ENCODE results near the gene CLDN19. TPM values are rescaled to one million over a fixed set of nuclear protein-coding genes. Genes with fewer than 3 reads are reported as not detected.

CLDN19 gene
- total RNA-seq, 1 donor from 2014 or later, result not detected

DNA sequence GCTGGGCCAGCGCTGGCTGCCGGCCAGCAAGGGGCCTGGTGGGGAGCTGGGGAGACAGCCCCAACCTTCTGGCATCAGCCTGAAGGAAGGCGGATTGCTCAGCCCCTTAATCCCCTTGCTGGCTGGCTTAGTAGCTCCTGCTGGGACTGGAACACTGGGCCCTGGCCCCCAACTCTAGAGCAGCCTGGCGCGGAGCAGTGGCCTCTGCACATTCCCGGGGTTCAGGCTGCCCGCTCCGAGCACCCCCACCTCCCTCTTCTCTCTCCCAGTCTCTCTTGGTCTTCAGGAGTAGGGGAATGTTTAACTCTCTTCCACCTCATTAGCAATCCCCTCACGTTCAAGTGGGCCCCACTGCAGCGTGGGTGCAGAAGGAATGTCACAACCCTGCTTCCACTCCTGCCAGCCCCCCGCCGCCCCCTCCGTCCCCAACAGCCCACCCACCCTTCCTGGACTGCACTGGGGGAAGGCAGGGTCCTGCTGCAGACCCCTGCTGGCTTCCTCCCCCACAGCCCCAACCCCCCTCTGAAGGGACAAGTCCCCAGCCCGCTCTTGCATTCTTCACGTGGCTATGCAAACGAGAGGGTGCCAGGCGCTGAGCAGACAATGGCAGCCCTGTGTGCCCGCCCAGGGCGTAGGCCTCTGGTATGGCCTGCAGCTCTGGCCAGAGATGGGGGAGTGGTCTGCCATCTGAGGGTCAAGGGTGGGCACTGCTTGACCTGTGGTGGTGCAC, 980 bp upstream of the CLDN19 start:
- Mint-ChIP-seq H3K36me3 (ENCODE audit: low read depth) (peaks cover 4% of the 10 kb centered on the region), H3K27ac (no peak overlapping the region), H3K9me3 (no peaks in the 10 kb centered on the region), H3K27me3 (no peaks in the 10 kb centered on the region), H3K4me3 (no peak overlapping the region), H3K4me1 (peaks cover 7% of the 10 kb centered on the region)
- no peak for DNase-seq
- intact Hi-C loops (cut with micrococcal nuclease), result no loop called here

DNA sequence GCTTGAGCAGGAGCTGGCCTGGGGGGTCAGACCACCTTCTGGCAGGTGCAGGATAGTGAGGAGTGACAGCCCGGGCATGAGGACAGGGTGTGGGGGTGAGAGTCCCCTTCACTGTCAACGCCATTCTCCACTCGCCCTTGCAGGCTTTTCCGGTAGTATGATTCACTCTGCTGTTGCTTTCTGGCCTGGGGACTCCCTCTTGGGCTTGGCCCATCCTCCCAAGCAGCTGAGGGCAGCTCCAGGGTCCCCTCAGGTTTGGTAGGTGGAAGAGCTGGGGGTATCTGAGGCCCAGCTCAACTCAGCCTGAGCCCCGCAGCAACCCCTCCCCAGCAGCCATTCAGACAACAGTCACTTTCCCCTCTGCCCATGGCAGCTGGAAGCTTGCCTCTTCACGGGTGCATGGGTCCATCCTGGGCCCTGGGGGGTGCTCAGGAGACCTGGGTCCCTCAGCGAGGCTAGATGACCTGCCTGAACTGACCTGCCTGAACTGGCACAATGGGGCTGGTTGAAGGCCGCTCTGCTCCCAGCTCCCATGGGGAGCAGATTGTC, 1.3 kb downstream of the CLDN19 start:
- H3K4me3 Mint-ChIP-seq, result no peak overlapping the region
- H3K36me3 Mint-ChIP-seq (ENCODE audit: low read depth), result no peaks in the 10 kb centered on the region
- peaks cover 7% of the 10 kb centered on the region for H3K4me1 Mint-ChIP-seq
- intact Hi-C loops (cut with micrococcal nuclease), result no loop called here
- DNase-seq, result no peak
- no peaks in the 10 kb centered on the region for H3K27me3 Mint-ChIP-seq
- no peaks in the 10 kb centered on the region for H3K9me3 Mint-ChIP-seq
- no peak overlapping the region for H3K27ac Mint-ChIP-seq

DNA sequence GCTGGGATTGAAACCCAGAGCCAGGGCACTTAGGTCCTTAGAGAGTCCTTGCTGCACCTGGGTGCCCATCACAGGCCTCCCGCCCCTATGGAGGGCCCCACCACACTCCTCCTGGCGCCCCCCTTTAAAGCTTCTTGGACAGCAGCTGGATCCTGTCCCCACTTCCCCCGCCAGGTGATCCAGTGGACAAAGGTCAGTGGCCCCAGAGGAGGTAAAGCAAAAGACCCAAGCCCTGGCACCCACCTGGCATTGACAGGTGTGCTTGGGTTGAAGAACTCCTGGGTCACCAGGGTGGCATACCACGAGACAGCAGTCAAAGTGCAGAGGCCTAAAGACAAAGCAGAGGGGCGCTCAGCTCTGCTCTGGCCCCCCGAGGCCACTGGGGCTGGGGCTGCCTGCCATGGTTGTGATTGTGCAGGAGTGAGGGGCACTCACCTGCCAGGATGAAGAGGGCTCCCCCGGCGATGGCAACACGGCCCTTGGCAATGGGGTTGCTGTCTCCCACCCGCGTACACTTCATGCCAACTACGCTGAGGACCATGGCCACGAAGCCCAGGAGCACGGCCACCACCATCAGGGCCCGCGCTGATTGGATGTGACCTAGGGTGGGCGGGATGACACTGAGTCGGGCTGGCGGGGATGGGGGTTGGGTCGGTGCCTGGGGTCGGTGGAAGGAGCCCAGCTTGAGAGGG, 1.9 kb downstream of the CLDN19 start:
- peaks cover 7% of the 10 kb centered on the region for H3K4me1 Mint-ChIP-seq
- H3K36me3 Mint-ChIP-seq (ENCODE audit: low read depth), result no peaks in the 10 kb centered on the region
- no peaks in the 10 kb centered on the region for H3K9me3 Mint-ChIP-seq
- intact Hi-C loops (cut with micrococcal nuclease), result no loop called here
- DNase-seq, result no peak
- no peak overlapping the region for H3K4me3 Mint-ChIP-seq
- H3K27ac Mint-ChIP-seq, result no peak overlapping the region
- no peaks in the 10 kb centered on the region for H3K27me3 Mint-ChIP-seq

DNA sequence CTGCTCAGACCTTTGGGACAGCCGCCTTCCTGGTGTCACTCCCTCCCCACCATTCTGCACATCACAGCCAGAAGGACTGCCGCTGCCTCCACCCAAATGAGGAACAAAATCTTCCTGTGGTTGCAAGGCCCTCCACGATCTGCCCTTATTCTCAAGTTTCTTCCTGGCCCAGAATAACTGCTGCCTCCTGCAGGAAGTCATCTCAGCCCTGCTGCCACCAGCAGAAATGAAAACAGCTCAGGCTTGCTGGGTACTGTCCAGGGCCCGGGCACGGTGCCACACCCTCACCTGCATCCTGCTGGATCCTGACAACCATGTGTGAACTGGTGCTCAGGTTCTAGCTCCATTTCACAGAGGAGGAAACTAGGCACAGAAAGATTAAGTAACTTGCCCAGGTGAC, 2.8 kb downstream of the CLDN19 start:
- Mint-ChIP-seq H3K27ac (no peak overlapping the region), H3K9me3 (no peaks in the 10 kb centered on the region), H3K36me3 (ENCODE audit: low read depth) (no peaks in the 10 kb centered on the region), H3K4me3 (no peak overlapping the region), H3K4me1 (peaks cover 7% of the 10 kb centered on the region), H3K27me3 (no peaks in the 10 kb centered on the region)
- intact Hi-C loops (cut with micrococcal nuclease), result no loop called here
- peak; percentile 72 for DNase-seq

DNA sequence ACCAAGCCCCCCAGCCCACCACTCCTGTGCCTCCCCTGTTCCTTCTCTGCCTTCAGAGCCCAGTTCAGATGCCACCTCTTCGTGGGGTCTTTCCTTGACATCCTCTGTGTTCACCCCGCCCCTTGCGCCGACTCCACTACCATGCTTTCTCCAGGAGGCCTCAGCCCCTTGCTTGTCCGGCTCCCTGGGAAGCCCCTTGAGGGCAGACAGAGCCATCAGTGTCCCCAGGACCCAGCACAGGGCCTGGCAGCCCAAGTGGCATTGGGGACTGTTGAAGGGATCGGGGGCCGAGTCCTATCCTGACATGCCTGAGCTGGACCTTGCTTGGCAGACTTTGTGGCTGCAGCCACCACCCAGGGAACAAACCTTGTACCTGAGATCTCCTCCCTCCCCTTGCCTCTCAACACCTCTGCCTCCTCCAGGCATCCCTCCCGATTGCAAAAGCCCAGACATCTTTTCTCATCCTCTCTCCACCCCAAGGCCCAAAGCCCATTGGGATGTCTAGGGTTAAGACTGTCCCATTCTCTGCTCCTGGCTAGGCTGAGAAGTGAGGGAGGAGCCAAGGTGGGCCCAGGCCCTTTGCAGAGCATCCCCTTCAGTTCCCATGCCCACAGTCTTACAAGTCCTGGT, 3.4 kb downstream of the CLDN19 start:
- Mint-ChIP-seq H3K9me3 (no peaks in the 10 kb centered on the region), H3K4me1 (peaks cover 7% of the 10 kb centered on the region), H3K27me3 (no peaks in the 10 kb centered on the region), H3K36me3 (ENCODE audit: low read depth) (no peaks in the 10 kb centered on the region), H3K27ac (no peak overlapping the region), H3K4me3 (no peak overlapping the region)
- intact Hi-C loops (cut with micrococcal nuclease), result no loop called here
- DNase-seq, result no peak

DNA sequence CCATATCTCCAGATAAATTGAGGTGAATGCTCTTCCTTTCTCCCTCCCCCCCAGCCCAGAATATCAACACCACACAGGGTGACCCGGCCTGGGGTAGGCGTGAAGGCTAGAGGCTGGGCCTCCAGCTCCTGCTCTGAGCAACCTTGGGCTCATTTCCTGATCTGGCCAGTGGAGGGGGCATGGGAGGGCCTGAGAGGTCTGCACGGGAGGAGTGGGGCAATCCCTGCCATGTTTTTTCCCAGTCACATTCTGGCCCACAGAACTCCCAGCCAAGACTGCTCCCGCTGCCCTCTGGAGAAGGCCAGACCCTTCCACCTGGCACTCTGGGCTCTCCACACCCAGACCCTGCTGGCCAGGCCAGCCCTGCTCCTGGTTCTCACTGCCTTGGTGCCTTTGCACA, 3.9 kb downstream of the CLDN19 start:
- Mint-ChIP-seq H3K4me1 (peaks cover 7% of the 10 kb centered on the region), H3K9me3 (no peaks in the 10 kb centered on the region), H3K27me3 (no peaks in the 10 kb centered on the region), H3K4me3 (no peak overlapping the region), H3K27ac (no peak overlapping the region), H3K36me3 (ENCODE audit: low read depth) (no peaks in the 10 kb centered on the region)
- no peak for DNase-seq
- intact Hi-C loops (cut with micrococcal nuclease), result no loop called here

DNA sequence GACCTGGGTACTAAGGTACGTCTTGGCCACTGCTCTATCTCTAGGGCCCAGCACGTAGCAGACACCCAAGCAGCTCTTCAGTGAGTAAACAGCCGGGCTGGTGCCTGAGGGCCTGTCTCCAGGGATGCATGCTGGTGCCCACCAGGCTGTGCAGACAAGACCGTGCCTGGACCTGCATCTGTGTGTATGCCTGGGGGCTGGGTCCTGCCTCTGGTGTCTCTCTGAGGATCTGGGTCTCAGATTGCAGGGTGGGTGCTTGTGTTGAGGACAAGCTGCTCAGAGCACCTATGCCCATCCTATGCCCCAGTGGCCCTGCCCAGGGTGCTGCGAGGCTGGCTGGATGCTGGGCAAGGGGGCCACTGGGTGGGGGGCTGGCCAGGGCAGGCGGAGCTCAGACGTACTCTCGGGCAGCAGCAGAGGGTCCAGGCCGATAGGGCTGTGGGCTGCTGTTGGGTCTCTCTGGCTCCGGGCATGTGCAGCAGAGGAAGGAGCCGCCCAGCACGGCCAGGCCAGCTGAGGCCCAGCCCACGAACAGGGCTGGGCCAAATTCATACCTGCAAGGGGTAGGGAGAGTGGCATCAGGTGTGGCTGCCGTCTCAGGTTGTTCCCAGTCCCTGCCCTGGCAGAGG, 4.4 kb downstream of the CLDN19 start:
- intact Hi-C loops (cut with micrococcal nuclease), result no loop called here
- no peaks in the 10 kb centered on the region for H3K36me3 Mint-ChIP-seq (ENCODE audit: low read depth)
- no peaks in the 10 kb centered on the region for H3K9me3 Mint-ChIP-seq
- no peak overlapping the region for H3K27ac Mint-ChIP-seq
- H3K4me3 Mint-ChIP-seq, result no peak overlapping the region
- no peaks in the 10 kb centered on the region for H3K27me3 Mint-ChIP-seq
- H3K4me1 Mint-ChIP-seq, result peaks cover 9% of the 10 kb centered on the region
- DNase-seq, result no peak

DNA sequence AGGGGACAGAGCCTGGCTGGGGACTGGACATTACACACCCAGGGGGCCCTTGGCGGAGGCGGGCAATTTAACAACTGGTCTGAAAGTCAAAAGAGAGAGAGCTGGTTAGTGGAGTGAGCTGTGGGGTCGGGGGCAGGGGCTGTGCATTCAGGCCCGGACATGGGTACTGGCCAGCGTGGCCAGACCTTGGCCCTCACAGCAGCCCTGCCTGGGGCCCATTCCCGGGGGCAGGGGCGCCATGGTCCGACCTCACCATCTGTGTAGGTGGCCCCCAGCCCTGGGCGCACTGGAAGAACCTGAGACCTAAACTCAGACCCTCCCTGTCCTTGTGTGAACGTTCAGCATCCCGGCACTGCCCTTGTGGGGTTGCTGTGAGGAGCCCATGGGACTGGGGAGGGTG, 5.0 kb downstream of the CLDN19 start:
- H3K27me3 Mint-ChIP-seq, result no peaks in the 10 kb centered on the region
- no peak overlapping the region for H3K27ac Mint-ChIP-seq
- peaks cover 9% of the 10 kb centered on the region for H3K4me1 Mint-ChIP-seq
- H3K36me3 Mint-ChIP-seq (ENCODE audit: low read depth), result no peaks in the 10 kb centered on the region
- DNase-seq, result no peak
- no peaks in the 10 kb centered on the region for H3K9me3 Mint-ChIP-seq
- H3K4me3 Mint-ChIP-seq, result no peak overlapping the region
- intact Hi-C loops (cut with micrococcal nuclease), result no loop called here

DNA sequence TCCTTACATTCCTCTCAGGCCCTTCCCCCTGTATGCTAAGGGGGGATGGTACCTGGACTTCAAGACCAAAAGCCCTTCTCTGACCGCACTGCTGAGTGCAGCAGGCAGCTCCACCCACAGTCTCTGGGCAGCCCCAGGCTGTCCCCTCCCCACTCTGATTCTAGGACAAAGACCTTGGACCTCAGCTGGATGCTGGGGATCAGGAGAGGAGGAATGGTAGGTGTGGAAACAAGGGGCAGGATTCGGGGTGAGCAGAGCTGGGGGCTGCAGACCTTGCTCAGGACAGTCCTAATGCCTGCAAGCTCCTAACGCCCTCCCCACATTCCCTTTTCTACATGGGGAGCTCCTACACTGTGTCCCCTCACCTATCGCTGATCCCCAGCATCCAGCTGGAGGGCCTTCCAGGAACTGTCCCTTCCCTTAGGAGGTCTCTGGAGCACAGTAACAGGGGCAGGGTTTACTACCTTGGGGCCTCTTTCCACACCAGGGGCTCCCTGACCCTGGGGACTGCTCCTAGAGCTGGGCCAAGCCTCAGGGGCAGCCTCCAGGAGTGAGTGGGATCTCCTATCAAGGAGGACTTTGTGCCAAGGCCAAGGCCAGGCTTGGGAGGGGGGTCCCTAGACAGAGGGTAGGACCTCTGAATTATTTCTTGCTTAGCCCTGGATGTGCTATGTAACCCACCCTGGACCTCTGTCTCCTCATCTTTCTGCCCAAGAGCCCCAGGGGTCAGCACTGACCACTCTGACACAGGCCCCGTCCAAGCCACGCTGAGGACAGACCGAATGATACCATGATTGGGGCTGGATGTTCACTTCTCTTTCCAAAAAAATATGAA, 5.6 kb downstream of the CLDN19 start:
- Mint-ChIP-seq H3K4me3 (no peak overlapping the region), H3K4me1 (peaks cover 9% of the 10 kb centered on the region), H3K27me3 (no peaks in the 10 kb centered on the region), H3K36me3 (ENCODE audit: low read depth) (no peaks in the 10 kb centered on the region), H3K9me3 (no peaks in the 10 kb centered on the region), H3K27ac (no peak overlapping the region)
- intact Hi-C loops (cut with micrococcal nuclease), result no loop called here
- no peak for DNase-seq

DNA sequence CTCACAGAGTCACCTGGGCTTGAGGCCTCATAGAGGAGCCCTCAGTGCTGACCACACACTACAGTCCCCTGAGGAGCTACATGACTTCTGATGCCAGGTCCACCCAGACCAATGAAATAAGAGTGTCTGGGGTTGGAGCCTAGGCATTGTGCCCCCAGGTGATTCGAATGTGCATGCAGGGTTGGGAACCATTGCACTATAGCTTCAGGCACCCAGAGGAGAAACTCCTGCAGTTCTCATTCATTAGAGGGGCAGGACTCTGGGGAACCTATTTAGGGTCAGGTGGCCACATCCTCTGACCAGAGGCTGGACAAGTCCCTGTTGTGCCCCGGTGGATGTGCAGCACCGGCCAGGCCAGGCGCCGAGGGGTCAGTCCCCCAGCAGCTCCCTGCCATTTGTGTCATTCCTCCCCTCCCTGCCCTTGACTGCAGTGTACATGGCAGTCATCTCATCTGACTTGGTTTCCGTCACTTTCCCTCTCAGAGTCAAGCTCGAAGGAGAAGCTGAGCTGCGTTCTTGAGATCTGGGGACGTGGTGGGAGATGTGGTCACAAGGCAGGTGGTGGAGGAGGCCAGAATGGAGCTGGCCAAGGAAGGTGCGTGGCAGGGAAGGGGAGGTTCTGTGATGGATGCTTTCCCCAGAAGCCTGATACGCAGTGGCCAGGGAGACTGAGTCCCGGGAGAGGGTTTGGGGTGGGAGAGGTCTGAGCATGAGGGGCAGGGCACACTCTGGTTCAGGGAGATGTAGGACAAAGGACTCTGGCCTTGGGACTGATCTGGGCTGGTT, 6.4 kb downstream of the CLDN19 start:
- H3K4me1 Mint-ChIP-seq, result peaks cover 9% of the 10 kb centered on the region
- intact Hi-C loops (cut with micrococcal nuclease), result no loop called here
- no peak overlapping the region for H3K27ac Mint-ChIP-seq
- H3K9me3 Mint-ChIP-seq, result no peaks in the 10 kb centered on the region
- DNase-seq, result no peak
- H3K4me3 Mint-ChIP-seq, result no peak overlapping the region
- H3K27me3 Mint-ChIP-seq, result no peaks in the 10 kb centered on the region
- H3K36me3 Mint-ChIP-seq (ENCODE audit: low read depth), result no peaks in the 10 kb centered on the region

DNA sequence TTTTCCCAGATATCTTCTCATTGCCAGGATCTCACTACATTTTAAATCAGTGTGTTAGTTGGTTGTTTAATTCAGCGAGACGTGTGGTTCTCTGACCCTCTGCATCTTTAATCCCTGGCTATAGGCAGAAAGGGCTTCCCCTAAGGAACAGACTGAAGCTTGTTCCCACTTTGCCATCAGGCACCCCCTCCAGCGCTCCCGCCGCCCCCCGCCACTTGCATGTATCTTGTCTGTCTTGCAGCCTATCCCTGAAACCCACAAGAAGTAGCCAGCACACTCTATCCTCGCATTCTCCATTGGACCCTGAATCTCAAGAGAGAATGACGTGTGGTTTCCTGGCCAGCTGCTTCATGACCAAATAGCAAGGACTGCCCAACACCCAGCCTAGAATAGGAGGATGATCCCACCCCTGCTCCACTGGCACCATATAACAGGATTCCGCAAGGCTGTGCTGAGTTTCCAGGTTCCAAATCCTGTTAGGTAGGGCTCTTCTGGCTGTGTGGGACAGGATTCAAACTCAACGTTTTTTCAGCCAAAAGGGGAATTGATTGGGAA, 7.8 kb downstream of the CLDN19 start:
- DNase-seq, result no peak
- intact Hi-C loops (cut with micrococcal nuclease), result no loop called here
- H3K9me3 Mint-ChIP-seq, result no peaks in the 10 kb centered on the region
- no peak overlapping the region for H3K27ac Mint-ChIP-seq
- H3K4me3 Mint-ChIP-seq, result no peak overlapping the region
- H3K4me1 Mint-ChIP-seq, result peaks cover 7% of the 10 kb centered on the region
- H3K27me3 Mint-ChIP-seq, result no peaks in the 10 kb centered on the region
- no peaks in the 10 kb centered on the region for H3K36me3 Mint-ChIP-seq (ENCODE audit: low read depth)

DNA sequence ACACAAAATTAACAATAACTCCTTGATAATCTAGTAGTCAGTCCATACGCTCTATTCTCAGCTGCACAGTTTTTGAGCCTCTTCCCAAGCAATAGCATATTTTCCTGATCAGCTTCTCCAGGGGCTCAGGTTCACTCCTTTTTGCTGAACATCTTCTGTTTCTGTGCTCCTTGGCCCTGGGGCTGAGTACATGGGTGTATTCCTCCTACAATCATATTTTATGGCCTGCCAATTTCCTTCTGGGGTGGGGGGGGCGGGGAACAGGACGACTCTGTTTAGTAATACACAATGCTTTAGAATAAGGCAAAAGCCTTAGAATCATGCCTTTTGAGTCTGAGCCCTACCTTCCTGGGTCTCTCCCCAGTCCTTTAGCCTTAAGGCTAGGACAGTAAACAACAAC, 8.5 kb downstream of the CLDN19 start:
- Mint-ChIP-seq H3K4me1 (peaks cover 2% of the 10 kb centered on the region), H3K4me3 (no peak overlapping the region), H3K9me3 (no peaks in the 10 kb centered on the region), H3K36me3 (ENCODE audit: low read depth) (no peaks in the 10 kb centered on the region), H3K27me3 (no peaks in the 10 kb centered on the region), H3K27ac (no peak overlapping the region)
- DNase-seq, result no peak
- intact Hi-C loops (cut with micrococcal nuclease), result loop anchor here (1.0 kb wide), 1 partner anchor 153 kb away; no protein-coding TSS in a partner anchor
